HG03280 (cell line): Measurements from ENCODE around the gene PIH1D1.

Experiments used
- ATAC-seq: cut with Tn5 transposase; IDR thresholded peaks from one replicate; pipeline ENCODE4 v1.9.1; 2021; ENCODE audit warnings: mild to moderate bottlenecking, moderate library complexity; ENCODE audit not compliant: unreplicated experiment

PIH1D1 gene

DNA sequence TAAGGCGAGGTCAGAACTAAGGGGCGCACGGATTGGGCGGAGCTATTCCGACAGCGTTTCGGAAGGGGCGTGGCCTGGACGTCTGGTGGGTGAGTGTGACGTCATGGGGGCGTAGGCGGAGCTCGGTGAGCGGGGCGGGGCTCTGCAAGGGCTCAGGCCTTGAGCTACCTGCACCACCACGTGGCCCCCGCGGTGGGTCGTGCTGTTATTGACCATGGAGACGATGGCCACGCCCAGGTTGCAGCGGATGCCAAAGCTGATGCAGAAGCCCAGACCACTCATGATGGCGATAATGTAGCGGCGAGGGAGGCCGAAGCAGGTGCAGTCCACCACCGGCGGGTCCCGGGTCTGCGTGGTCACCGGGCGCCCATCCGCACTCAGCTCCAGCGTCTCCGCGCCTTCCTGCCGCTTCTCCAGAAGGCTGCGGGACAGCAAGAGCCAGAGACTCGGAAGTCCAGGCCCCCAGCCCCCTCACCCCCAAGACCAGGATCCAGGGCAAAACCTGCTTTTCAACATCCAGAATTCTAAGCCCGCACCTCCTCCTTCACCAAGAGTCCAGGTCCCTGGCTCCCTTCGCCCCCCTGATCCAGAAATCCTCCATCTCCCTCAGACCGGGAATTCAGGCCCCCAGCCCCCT lies 15.1 kb downstream of the PIH1D1 start:
- no peak for ATAC-seq

DNA sequence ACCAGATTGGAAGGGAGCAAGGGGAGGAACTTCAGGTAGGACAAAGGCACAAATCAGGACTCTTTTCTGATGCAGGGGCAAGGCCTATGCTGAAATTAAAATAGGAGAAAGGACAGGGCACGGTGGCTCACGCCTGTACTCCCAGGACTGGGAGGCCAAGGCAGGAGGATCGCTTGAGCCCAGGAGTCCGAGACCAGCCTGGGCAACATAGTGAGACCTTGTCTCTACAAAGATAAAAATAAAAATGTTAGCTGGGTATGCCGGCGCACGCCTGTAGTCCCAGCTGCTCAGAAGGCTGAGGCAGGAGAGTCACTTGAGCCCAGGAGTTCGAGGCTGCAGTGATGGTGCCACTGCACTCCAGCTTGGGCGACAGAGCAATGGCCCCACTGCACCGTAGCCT lies 15.9 kb downstream of the PIH1D1 start:
- no peak for ATAC-seq

DNA sequence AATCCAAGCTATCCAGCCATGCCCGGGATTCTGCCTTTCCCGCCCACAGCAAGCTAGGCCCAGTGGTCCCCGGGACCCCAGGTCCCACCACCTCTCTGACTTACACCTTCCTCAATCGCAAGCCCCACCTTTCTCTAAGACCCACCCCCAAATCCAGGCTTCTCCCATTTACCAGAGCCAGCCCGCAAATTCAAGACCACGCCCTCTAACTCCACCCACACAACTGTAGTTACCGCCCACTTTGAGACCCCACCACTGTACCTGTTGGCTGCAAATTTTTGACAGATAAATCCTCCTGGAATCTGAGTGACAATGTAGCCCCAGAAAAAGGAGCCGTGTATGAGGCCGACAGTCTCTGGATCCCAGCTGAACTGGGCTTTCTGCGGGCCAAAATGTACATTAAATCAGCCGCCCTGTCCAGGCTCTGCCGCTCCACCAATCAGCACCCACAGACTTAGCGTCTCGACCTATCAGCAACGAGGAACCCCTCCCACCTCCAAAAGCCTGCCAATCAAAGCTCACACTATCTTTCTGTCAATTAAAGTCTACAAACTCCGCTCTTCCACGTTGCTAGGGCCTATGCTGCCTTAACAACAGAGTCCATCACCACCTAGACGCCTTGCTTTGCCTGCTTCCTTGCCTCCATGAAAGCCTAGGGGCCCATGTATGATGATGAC lies 16.6 kb downstream of the PIH1D1 start:
- no peak for ATAC-seq

DNA sequence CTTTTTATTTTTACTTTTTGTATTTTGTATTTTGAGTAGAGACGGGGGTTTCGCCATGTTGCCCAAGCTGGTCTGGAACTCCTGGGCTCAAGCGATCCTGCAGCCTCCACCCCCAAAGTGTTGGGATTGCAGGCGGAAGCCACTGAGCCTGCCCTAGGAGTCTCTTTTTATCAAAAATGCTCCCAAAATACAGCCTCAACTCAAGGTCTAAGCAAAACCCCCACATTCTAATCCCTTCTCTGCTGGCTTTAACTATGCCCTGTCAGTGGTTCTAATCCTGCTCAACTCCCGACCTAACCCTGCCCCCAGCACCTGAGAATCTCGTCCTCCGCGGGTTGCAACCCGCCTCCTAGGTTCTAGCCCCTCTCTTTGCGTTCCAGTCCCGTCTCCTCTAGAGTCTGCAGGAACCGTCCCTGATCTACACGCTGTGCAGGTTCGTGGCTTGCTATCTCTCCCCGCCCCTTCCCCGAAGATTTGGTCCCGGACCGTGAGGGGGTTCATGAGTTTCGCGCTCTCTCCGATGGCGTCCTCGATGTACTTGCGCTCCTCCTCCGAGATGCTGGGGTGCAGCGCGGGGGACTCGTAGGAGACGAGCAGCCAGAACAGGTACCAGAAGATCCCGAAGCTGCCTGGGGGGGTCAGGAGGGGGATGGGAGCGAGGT lies 18.2 kb downstream of the PIH1D1 start:
- ATAC-seq, result no peak

DNA sequence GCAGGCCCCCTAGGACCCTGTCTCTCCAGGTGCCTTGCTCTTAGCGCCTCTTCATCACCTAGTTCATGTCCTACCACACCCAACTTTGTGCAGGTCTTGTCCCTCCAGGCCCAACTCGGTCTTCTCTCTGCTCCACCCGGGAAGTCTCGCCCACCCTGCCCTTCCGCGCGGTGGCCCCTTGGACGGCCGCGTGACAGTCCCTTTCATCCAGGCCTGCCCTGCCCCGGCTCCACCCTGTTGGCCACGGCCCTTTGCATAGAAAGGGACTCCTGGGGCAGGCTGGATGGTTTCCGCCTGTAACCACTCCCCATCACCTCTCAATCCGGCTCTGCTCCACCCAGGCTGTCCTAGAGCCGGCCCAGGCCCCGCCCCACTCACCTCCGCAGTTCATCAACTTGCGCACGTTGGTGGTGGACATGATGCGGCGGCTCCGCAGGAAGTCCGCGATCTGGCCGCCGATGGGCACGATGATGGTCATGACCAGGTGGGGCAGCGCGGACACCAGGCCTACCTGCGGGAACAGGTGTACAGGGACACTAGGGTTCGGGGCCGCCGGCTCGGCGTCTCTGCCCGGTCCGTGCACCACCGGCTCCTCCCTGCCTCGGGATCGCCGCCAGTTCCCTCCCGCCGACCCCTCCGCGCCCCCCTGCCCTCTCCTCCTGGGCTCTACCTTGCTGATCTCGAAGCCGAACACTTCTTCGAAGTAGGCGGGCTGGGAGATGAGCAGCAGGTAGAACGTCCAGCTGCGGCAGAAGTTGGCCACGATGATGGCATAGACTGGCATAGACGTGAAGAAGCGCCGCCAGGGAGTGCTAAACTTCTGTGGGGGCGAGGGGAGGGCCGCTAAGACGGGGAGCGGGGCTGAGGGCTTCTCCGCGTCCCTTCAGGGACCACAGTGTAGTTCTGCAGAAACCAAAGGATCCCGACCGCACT lies 19.2 kb downstream of the PIH1D1 start:
- no peak for ATAC-seq

DNA sequence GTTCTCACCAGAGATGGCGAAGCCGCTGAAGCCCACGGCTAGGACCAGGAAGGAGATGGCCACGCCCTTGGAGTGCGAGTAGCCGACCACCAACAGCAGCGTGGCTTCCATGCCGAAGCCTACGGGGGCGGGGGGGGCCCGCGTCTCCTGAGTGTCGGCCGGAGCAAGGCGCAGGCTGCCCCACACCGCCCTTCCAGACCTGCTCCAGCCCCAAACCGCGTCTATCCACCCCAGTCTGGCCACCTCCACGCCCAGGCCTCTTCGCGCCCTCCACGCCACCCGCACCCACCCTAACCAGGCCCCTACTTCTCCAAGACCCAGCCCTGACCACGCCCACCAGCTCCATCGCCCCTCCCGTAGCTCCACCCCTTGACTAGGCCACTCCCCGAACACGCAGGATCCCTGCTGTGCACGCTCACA lies 20.3 kb downstream of the PIH1D1 start:
- no peak for ATAC-seq

DNA sequence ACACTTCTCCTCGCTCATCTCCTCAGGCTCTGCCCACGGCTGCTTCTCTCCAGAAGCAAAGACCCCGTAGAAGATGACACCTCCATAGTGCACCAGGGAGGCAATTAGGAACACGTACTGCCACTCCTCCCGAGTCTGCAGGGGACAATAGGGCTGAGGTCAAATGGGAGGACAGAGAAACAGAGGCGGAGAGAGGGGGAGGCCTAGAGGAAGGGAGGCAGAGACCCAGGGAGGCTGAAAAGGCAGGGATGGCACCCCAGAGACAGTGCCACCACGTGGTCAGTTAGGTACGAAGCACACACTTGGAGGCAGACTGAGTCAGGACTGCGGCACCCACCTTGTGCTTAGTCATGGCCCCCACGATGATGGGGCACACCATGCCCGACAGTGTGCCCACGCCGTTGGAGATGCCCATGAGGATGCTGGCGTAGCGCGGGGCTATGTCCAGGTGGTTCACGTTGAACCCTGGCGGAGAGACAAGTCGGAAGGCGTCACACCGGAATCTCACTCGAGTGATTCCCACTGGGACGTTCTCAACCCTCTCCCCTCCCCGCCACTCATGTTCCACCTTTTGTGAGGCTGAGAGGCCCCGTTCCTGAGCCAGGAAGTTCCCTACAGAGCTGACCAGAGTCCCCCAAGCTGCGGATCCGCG lies 20.8 kb downstream of the PIH1D1 start:
- no peak for ATAC-seq

DNA sequence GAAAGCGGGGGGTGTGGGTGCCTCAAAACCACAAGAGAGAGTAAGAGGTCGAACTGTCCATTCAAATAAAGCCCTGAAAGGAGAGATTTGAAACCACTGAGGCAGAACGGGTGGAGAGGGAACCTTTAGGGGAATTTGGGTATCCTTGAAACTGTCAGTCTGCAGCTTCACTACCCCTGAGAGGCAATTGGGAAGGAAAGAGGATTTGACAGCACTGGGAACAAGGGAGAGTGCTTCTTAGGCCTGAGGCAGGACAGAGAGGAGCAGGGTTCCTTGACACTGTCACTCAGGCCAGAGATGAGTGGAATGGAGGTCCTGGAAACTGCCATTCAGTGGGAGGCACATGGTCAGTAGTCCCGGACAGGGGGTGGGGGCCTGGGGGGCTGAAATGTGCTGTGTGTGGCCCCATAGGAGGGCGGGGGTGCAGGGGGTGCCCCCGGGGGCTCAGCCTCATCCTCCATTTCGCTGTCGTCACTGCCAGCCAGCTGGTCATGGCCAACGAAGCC lies 21.4 kb downstream of the PIH1D1 start:
- ATAC-seq, result no peak

DNA sequence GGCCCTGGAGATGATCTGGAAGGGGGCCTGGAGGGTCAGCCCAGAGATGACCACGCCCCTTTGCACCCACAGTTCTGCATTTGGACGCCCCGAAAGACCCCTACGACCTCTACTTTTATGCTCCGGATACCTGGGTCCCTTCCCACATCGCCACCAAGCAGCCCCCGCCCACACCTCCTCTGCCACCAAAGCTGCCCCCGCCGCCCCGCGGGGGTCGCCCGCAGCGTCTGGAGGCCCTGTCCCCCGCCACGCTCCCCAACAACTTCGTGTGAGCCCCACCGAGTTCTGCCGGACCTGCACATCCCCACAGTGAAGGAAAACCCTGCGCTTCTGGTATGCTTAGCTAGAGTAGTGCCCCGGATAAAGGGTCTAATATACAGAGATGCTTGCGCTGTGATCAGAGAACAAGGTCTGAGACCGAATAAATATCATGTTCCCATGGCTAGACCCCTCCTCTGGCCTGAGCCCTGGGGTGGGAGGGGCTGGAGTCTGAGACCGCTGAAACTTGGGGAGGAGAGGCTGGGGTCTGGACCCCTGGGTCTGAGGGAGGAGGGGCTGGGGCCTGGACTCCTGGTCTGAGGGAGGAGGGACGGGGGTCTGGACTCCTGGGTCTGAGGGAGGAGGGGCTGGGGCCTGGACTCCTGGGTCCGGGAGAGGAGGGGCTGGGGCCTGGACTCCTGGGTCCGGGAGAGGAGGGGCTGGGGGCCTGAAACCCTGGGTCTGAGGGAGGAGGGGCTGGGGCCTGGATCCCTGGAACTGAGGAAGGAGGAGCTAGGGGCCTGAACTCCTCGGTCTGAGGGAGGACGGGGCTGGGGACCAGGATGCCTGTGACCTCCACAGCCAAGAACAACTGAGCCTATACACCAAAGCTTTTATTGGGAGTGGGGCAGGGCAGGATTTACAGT lies 22.8 kb downstream of the PIH1D1 start:
- no peak for ATAC-seq

DNA sequence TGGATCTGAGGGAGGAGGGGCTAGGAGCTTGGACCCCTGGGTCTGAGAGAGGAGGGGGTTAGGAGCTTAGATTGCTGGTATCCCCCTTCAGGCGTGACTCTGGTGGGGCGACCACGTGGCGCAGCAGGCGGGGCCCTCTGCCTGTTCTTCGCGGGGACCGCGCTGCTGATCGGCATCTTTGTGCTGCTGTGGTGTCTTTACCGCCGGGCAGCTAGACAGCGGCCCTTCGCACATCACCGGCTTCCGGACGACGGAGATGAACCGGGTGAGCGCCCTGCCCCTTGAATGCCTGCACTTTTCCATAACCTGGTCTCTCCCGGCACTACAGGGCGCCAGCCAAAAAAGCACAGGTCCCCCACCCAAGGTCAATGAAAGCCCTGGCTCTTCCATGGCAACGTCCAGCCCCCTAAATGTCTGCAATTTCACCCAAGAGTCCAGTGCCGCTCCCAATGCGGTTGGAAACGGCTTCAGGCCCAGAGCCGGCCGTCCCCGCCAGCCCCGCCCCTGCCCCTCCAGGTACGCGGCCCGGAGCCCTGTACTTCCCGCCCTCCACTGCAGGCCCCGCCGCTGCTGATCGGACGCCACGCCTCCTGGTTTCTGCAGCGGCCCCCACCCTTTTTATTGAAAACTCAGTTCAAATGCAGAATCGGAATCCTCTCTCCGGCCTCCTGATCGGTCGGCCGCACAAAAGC lies 23.6 kb downstream of the PIH1D1 start:
- no peak for ATAC-seq

DNA sequence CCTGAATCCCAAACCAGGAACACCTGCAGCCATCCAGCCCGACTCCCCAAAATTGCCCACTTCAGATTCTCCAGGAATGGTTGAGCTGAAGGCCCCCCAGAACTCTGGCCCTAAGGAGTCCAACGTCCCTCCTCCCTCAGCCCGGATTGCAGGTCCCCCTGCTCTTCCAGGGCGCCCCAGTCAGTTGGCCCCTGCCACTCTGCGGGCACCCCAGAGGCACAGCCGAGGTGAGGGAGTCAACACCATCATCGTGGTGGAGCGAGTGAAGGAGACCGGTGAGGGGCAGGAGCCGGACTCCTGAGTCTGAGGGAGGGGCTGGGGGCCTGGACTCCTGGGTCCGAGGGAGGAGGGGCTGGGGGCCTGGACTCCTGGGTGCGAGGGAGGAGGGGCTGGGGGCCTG lies 24.3 kb downstream of the PIH1D1 start:
- ATAC-seq, result no peak

DNA sequence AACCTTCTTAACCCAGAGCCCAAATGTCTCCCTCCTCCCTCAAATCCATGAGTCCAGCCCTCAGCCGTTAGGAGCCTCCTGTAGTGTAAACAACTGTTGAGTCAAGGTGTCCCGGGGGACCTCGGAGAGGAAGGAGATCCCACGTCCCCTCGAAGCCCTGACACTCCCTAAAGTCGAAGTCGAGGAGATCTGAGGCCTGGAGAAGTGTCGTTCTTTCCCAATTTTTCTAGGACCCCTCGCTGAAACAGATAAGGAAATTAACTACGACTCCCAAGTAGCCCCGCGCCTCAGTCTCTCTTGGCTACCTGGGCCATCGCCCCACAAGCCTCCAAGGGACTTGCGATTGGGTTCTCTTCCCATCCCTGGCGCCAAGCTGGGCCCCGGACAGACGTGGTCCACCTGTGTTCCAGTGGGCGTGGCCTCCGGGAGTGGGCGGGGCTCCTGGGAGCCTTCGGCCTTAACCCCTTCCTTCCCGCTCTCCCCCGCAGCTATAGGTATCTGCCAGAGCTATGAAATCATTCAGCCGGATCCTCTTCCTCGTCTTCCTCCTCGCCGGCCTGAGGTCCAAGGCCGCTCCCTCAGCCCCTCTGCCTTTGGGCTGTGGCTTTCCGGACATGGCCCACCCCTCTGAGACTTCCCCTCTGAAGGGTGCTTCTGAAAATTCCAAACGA lies 25.6 kb downstream of the PIH1D1 start:
- no peak for ATAC-seq

DNA sequence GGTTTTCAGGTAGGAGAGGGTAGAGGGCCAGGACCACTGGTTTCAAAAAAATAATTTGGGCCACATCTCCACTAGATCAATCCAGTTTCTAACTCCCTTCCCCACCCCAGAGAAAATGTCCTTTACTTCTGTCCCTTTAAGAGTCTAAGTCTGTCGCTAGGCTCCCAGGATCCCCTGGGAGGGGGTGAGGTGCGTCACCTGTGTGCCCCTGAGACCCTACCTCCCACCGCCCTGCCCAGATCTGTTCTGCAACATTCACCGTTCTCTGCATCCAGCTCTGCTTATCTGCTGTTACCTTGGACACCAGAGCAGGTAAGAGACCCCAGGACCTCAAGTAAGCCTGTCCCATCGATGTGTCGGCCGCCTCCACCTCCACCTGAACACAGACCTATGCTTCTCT lies 26.4 kb downstream of the PIH1D1 start, which contains the start of gene GFY:
TSS of gene GFY (plus strand) at position 211 of the 400 bp plus-strand sequence. CDS start 1,043 bp downstream, outside the sequence.
- ATAC-seq, result no peak

DNA sequence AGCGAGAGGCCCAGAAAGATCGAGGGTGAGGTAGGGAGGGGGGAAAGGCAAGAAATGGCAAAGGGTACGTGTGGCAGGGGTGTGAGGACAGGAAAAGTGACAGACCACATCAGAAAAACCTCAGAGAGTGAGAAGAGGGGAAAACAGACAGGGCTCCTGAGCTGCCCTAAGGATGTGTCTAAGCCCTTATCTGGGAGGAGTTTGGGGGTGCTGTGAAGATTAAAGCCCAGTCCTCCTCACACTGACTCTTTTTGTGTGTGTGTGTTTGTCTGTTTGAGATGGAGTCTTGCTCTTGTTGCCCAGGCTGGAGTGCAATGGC lies 27.7 kb downstream of the PIH1D1 start:
- ATAC-seq, result no peak

DNA sequence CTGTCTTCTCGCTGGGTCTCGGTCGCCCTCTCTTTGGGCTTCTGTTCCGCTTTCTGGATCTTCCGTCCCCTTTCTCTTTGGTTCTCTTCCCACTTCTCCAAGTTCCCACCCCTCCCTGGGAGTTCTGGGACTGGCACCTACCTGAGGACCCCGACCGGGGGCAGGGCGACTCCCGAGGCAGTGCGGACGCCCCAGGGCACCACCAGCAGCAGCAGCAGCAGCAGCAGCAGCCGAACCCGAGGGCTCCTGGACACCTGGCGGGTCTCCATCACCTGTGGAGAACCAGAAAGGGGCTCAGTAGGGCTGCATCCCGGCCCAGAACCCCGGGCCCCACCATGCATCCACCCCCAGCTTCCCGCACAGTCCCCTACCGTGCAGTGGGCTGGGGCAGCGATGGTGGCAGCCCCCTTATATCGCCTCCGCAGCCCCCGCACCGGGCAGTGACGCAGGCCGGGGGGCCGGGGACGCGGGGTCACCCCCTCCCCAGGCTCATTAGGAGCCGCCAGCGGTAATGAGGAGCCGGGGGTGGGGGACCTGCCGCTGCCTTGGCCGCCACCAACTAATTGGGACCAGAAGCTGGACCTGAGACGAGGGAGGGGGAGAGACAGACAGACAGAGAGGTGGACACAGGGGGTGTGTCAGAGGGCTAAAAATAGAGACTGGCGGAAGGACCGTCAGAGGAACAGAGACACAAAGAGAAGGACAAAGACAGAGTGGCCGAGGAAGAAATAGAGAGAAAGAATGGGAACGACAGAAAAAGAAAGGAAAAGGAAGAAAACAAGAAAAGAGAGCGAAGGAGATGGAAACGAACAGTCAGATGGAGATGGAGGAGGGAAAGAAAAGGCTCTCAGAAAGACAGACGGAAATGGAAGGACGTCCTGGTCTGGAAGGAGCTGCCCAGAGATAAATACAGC lies 28.3 kb downstream of the PIH1D1 start, which contains the start of gene PTH2:
TSS of gene PTH2 (minus strand) at position 371 of the 914 bp plus-strand sequence. CDS start at position 269, 102 bp downstream.
- ATAC-seq, result no peak

DNA sequence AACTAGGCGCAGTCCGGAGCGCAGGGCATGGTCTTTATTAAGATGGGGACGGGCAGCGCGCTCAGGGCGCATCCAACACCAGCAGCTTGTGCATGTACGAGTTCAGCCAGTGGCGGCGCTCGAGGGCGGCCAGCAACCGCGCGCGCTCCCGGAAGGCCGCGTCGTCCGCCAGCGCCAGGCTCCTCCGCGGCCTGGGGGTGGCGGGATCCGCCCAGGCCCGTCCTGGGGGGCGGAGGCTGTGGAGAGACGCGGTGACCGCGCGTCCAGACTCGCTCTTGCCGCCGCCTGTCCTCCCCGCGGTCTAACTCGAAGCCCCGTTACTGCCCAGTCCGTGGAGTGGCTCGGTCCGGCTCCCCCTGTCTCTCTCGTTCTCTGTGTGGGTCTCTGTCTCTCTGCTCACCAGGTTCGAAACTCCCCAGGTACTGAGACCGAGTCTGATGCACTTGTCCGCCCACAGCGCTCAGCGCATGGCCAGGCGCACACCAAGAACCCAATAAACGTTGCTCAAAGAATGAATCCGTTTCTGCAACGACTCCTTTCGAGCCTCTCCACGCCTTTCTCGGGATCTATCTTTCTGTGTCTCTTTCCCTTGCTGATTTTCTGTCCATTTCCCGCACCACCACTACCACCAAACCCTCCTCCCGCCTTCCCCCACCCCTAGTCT lies 29.1 kb downstream of the PIH1D1 start:
- no peak for ATAC-seq

DNA sequence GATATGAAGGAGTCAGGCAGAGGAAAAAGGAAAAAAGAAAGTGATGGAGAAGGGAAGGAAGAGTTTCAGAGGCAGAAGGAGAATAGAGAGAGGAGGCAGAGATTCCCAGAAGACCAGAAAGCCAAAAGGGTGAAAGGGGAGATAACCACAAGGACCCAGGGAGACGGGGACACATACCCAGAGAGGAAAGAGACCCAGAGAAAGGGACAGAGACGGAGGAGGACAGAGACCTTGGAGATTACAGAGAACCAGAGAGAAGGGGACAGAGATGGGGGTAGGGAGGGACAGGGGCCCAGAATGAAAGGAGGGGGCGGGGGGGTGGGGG lies 29.8 kb downstream of the PIH1D1 start:
- no peak for ATAC-seq
